Testis (tissue), 3 donors: ENCODE results near the gene DDRGK1. TPM values are rescaled to one million over a fixed set of nuclear protein-coding genes. Genes with fewer than 3 reads are reported as not detected.

Experiments used
- DNase-seq: peaks from one replicate; pipeline ENCODE4 v3.0.0-alpha.2; 2019
- H3K27ac ChIP-seq, 2 donors: fragments of 200-600 bp; sonication (generic); one replicate each; pipeline ENCODE4 v1.5.1; 2019
- H3K27me3 ChIP-seq: fragments of 200-600 bp; sonication (generic); one replicate; pipeline ENCODE4 v1.5.1; 2019
- H3K36me3 ChIP-seq: fragments of 200-600 bp; sonication (generic); one replicate; pipeline ENCODE4 v1.5.1; 2017; ENCODE audit warnings: low read depth; ENCODE audit errors: missing control alignments
- H3K4me1 ChIP-seq: fragments of 200-600 bp; sonication (generic); one replicate; pipeline ENCODE4 v1.5.1; 2019
- H3K4me3 ChIP-seq, 2 donors: fragments of 200-600 bp; sonication (generic); one replicate each; pipeline ENCODE4 v1.5.1; 2017 to 2019
- H3K9me3 ChIP-seq: fragments of 200-600 bp; sonication (generic); one replicate; pipeline ENCODE4 v1.5.1; 2017
- CTCF ChIP-seq, 3 experiments: fragments of 450-650 bp in 2 of 3; fragments of 200-600 bp in 1 of 3; sonication (generic) in 1 of 3; IDR thresholded peaks; one replicate each; pipeline ENCODE4 v1.5.1; 2016 to 2019; ENCODE audit warnings: antibody characterized with exemption in 3 of 3, mild to moderate bottlenecking in 2 of 3, moderate library complexity in 1 of 3
- POLR2A ChIP-seq: fragments of 450-650 bp; IDR thresholded peaks from one replicate; pipeline ENCODE4 v1.6.1; 2017; ENCODE audit warnings: antibody characterized with exemption, mild to moderate bottlenecking, moderate library complexity
- WGBS, 2 donors: methylation state at CpG; one replicate each; pipeline ENCODE4 v1.1.5; 2018; 5-methylcytosine and 5-hydroxymethylcytosine counted together
- intact Hi-C: fragments of 100-400 bp; cut with DNase I; formaldehyde crosslinking; loops from one replicate; pipeline ENCODE4 v1.15.1; 2023; ENCODE audit warnings: low total_unique reads
- polyA plus RNA-seq: library from polyadenylated mRNA; stranded (reverse); fragments of 350-450 nt; fragmentation: Illumina TruSeq; extraction: RNeasy Lipid Tissue Mini Kit (QIAGEN cat#74804); gene quantifications from one replicate; pipeline ENCODE4 v1.2.3, GENCODE V29; 2014; ENCODE audit warnings: low read depth, low replicate concordance; ENCODE audit not compliant: insufficient read depth
- total RNA-seq, 2 donors: library from RNA; depleted of rRNA; stranded (reverse); fragments of >200 nt; gene quantifications; one replicate each; pipeline ENCODE4 v1.2.3, GENCODE V29; 2016

DDRGK1 gene
- total and polyA plus RNA-seq, 3 donors from 2014 or later = 57.2 to 93.8 (median 78.9) TPM

- Histone ChIP-seq H3K27me3 (no peaks in the 10 kb centered on the region), H3K36me3 (no peaks in the 10 kb centered on the region), H3K9me3 (no peaks in the 10 kb centered on the region), H3K27ac (no peak overlapping the region), H3K4me1 (no peaks in the 10 kb centered on the region), H3K4me3 (no peak overlapping the region)
- DNase-seq = no peak
- TF ChIP-seq POLR2A = no peak
- no peak for TF ChIP-seq CTCF (IDR thresholded peaks at IDR 0.05)
- intact Hi-C loops = no loop called here
- 94% methylated on average over 8 to 9 of the region's 16 CpGs for WGBS, 2 donors
Observed at GRCh38 chr20:3166913-3167342, 37.6 kb downstream of the DDRGK1 start.

DNA sequence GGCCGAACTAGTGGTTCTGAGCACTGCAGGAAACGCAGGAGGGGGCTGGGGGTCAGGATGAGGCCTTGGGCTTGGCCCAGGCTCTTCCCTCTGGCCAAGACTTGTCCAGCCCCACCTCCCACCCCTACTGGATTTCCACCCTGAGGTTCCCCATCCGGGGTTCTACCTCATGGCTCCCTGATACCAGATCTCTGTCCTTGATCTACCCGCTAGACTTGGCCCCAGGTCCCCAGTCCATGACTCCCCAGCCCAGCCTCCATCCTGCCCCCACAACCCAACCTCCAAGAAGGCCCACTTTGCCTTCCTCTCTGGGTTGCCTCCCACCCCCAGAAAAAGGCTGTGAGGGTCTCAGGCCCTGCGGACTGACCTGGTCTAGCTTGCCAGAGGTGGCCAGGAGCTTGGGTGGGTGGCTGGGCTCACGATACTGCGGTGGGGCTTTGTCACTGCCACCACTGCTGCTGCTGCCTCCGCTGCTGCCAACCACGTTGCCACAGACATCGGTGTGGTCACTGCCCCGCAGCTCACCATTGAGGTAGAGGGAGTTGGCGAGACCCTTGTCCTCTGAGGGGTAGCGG lies 38.1 kb downstream of the DDRGK1 start:
- Histone ChIP-seq H3K9me3 (no peaks in the 10 kb centered on the region), H3K27ac (no peak overlapping the region), H3K4me1 (no peaks in the 10 kb centered on the region), H3K36me3 (no peaks in the 10 kb centered on the region), H3K27me3 (no peaks in the 10 kb centered on the region), H3K4me3 (no peak overlapping the region)
- 79 to 90% methylated on average over 4 to 13 of the region's 13 CpGs for WGBS, 2 donors
- intact Hi-C loops = no loop called here
- TF ChIP-seq POLR2A (no peak), CTCF (IDR thresholded peaks at IDR 0.05) (no peak)
- DNase-seq = no peak

- WGBS, 2 donors = 44 to 62% methylated on average over 30 to 45 of the region's 45 CpGs
- intact Hi-C loops = no loop called here
- no peaks in the 10 kb centered on the region for H3K9me3 ChIP-seq
- no peaks in the 10 kb centered on the region for H3K4me1 ChIP-seq
- H3K4me3 ChIP-seq = no peak overlapping the region
- no peaks in the 10 kb centered on the region for H3K36me3 ChIP-seq
- no peak for TF ChIP-seq CTCF (IDR thresholded peaks at IDR 0.05)
- no peak for TF ChIP-seq POLR2A
- H3K27me3 ChIP-seq = no peaks in the 10 kb centered on the region
- peak; percentile 43 for DNase-seq
- no peak overlapping the region for H3K27ac ChIP-seq
Observed at GRCh38 chr20:3165473-3166337, 38.8 kb downstream of the DDRGK1 start.

- Histone ChIP-seq H3K4me1 (no peaks in the 10 kb centered on the region), H3K4me3 (no peak overlapping the region), H3K36me3 (no peaks in the 10 kb centered on the region), H3K27me3 (no peaks in the 10 kb centered on the region), H3K9me3 (no peaks in the 10 kb centered on the region), H3K27ac (no peak overlapping the region)
- intact Hi-C loops = no loop called here
- no peak for TF ChIP-seq POLR2A
- TF ChIP-seq CTCF (IDR thresholded peaks at IDR 0.05) = no peak
- no peak for DNase-seq
- whole genome bisulfite sequencing, 2 donors = 26 to 73% methylated on average over 3 to 41 of the region's 41 CpGs
Observed at GRCh38 chr20:3164763-3165410, 39.6 kb downstream of the DDRGK1 start.
